K562 (cell line): ENCODE measurements around the gene CLCF1. TPM values are rescaled to one million over a fixed set of nuclear protein-coding genes. Genes with fewer than 3 reads are reported as not detected.

ENCODE experiments used
- BHLHE40 ChIP-seq: IDR thresholded peaks from 2 replicates; pipeline ENCODE4 v1.6.1; 2011; ENCODE audit warnings: low read length, improper control_type of control experiment
- CCNT2 ChIP-seq: IDR thresholded peaks from 2 replicates; pipeline ENCODE4 v1.6.1; 2011; ENCODE audit warnings: borderline replicate concordance, low read depth, mild to moderate bottlenecking, moderate library complexity, mixed read lengths, low read length; ENCODE audit not compliant: insufficient read length; ENCODE audit errors: extremely low read depth
- ETV1 ChIP-seq: fragments of 450-650 bp; conservative IDR thresholded peaks from 2 replicates; pipeline ENCODE4 v1.6.1; 2016; ENCODE audit warnings: missing genetic modification characterization, control low read depth, low read depth, missing compliant biosample characterization
- GATA2 ChIP-seq: sonication (generic); formaldehyde crosslinking; IDR thresholded peaks from 2 replicates; pipeline ENCODE4 v1.4.0; 2020; ENCODE audit warnings: mild to moderate bottlenecking, missing genetic modification reagents
- GTF2E2 ChIP-seq: fragments of 200-800 bp; sonication (Bioruptor generic); IDR thresholded peaks from 2 replicates; pipeline ENCODE4 v1.6.1; 2016; ENCODE audit warnings: missing genetic modification characterization, missing compliant biosample characterization
- HCFC1 ChIP-seq: IDR thresholded peaks from 2 replicates; pipeline ENCODE4 v1.6.1; 2012; ENCODE audit warnings: low read depth, low read length, improper control_type of control experiment
- HDAC1 ChIP-seq, 2 experiments: fragments of 450-650 bp; IDR thresholded peaks; 2 replicates each; pipeline ENCODE4 v1.6.1; 2016 to 2017; ENCODE audit warnings: inconsistent platforms in 1 of 2, mild to moderate bottlenecking in 1 of 2, moderate library complexity in 1 of 2
- KDM1A ChIP-seq, 2 experiments: fragments of 450-650 bp; IDR thresholded peaks; 2 replicates each; pipeline ENCODE4 v1.6.1; 2016; ENCODE audit warnings: mild to moderate bottlenecking in 2 of 2
- L3MBTL2 ChIP-seq: fragments of 450-650 bp; IDR thresholded peaks from 2 replicates; pipeline ENCODE4 v1.6.1; 2016; ENCODE audit warnings: mild to moderate bottlenecking, moderate library complexity
- NCOA6 ChIP-seq: fragments of 450-650 bp; IDR thresholded peaks from 2 replicates; pipeline ENCODE4 v1.6.1; 2017; ENCODE audit warnings: mild to moderate bottlenecking
- NR2C2 ChIP-seq, 2 experiments: fragments of 200-800 bp in 1 of 2; sonication (Bioruptor generic) in 1 of 2; sonication (generic) in 1 of 2; formaldehyde crosslinking in 1 of 2; IDR thresholded peaks; 2 replicates each; pipeline versions ENCODE4 v1.6.1 to v1.8.0; 2016 to 2022; ENCODE audit warnings: mild to moderate bottlenecking in 1 of 2, missing compliant biosample characterization in 1 of 2, missing genetic modification characterization in 1 of 2, missing genetic modification reagents in 1 of 2
- TOE1 ChIP-seq, 2 experiments: fragments of 450-650 bp in 1 of 2; sonication (generic) in 1 of 2; formaldehyde crosslinking in 1 of 2; IDR thresholded peaks; 2 replicates each; pipeline versions ENCODE4 v1.7.1 to v1.8.0; 2016 to 2022; ENCODE audit warnings: borderline replicate concordance in 2 of 2, mild to moderate bottlenecking in 2 of 2, antibody characterized with exemption in 1 of 2, inconsistent platforms in 1 of 2, low read depth in 1 of 2, missing genetic modification reagents in 1 of 2, moderate library complexity in 1 of 2
- YBX1 ChIP-seq: fragments of 450-650 bp; IDR thresholded peaks from 2 replicates; pipeline ENCODE4 v1.7.1; 2016; ENCODE audit warnings: mild to moderate bottlenecking
- ZNF217 ChIP-seq: sonication (generic); formaldehyde crosslinking; IDR thresholded peaks from 2 replicates; pipeline ENCODE4 v1.8.0; 2022; ENCODE audit warnings: mild to moderate bottlenecking, missing genetic modification reagents
- polyA plus RNA-seq, 8 experiments: library from polyadenylated mRNA; depleted of rRNA in 4 of 8; stranded (reverse) in 5 of 8; unstranded in 3 of 8; fragments of >200 nt; fragmentation: Nextera tagmentation in 2 of 8; fragmentation: Illumina TruSeq in 1 of 8; extraction: Ambion mirVana in 2 of 8; extraction: Trizol in 1 of 8; gene quantifications; 2 replicates each; pipeline versions ENCODE4 v1.2.1 to v1.2.3, GENCODE V29; 2011 to 2014; ENCODE audit warnings: inconsistent platforms in 1 of 8, missing spikeins in 1 of 8
- total RNA-seq, 7 experiments: library from RNA; depleted of rRNA in 6 of 7; stranded (reverse); fragments of >200 nt in 6 of 7; fragmentation: Illumina TruSeq in 2 of 7; extraction: Trizol in 2 of 7; gene quantifications; 2 replicates each; pipeline versions ENCODE4 v1.2.1 to v1.2.3, GENCODE V29; 2011 to 2021; ENCODE audit warnings: low replicate concordance in 1 of 7
- TF ChIP-seq, protein P1 (sequence below): fragments of 450-650 bp; conservative IDR thresholded peaks from 2 replicates; pipeline ENCODE4 v1.6.1; 2016; ENCODE audit warnings: missing genetic modification characterization, low read depth, mild to moderate bottlenecking, control low read depth, missing compliant biosample characterization
- TF ChIP-seq, protein P2 (sequence below): fragments of 450-650 bp; IDR thresholded peaks from 2 replicates; pipeline ENCODE4 v1.6.1; 2017; ENCODE audit warnings: mild to moderate bottlenecking, moderate library complexity
- TF ChIP-seq, protein P3 (sequence below): sonication (generic); formaldehyde crosslinking; IDR thresholded peaks from 2 replicates; pipeline ENCODE4 v1.9.0; 2022; ENCODE audit warnings: mild to moderate bottlenecking, missing genetic modification reagents
- TF ChIP-seq, protein P4 (sequence below): fragments of 450-650 bp; formaldehyde crosslinking; IDR thresholded peaks from 2 replicates; pipeline ENCODE4 v1.4.0; 2020; ENCODE audit warnings: mild to moderate bottlenecking, moderate library complexity
- TF ChIP-seq, protein P5 (sequence below): fragments of 450-650 bp; IDR thresholded peaks from 2 replicates; pipeline ENCODE4 v1.6.1; 2016; ENCODE audit warnings: antibody characterized with exemption

Gene CLCF1
- total and polyA plus RNA-seq, 9 of the 15 experiments (the other 6 are each of a cell fraction or from before 2014, with no cell fraction given), result 0.49 to 5.8 (median 3.0) TPM

DNA sequence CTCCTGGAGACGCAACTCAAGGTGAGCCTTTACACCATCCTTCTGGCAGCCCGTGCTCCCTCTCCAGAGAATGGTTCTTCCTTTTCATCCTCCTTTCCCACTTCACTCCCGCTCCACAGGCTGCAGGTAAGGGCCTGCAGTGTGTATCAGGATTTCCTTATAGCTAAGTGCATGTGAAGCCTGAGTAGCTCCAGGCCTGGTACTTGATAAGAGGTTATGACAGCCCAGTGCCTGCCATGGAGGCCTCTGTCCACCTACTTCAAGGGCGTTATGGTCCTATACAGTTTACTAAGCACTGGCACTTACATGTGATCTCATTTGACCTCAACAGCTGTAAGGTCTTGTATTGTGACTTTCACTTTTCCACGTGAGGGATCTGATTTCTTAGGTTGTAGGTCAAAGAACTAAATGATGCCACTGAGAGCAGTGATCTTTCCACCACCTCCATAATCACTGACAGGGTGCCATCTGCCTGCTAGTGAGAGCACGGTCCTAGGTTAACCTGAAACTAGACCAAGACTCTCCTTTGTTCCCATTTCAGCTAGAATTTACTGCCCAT lies 52.0 kb downstream of the CLCF1 start (continued):
- TF ChIP-seq, protein P1, sequence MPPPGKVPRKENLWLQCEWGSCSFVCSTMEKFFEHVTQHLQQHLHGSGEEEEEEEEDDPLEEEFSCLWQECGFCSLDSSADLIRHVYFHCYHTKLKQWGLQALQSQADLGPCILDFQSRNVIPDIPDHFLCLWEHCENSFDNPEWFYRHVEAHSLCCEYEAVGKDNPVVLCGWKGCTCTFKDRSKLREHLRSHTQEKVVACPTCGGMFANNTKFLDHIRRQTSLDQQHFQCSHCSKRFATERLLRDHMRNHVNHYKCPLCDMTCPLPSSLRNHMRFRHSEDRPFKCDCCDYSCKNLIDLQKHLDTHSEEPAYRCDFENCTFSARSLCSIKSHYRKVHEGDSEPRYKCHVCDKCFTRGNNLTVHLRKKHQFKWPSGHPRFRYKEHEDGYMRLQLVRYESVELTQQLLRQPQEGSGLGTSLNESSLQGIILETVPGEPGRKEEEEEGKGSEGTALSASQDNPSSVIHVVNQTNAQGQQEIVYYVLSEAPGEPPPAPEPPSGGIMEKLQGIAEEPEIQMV, result no peak
- no peak for TF ChIP-seq NCOA6
- no peak for TF ChIP-seq NR2C2 (CRISPR knock-in tag; IDR thresholded peaks at IDR 0.05)
- TF ChIP-seq NR2C2 (tag; IDR thresholded peaks at IDR 0.05), result peak; percentile 46
- TF ChIP-seq, protein P2, sequence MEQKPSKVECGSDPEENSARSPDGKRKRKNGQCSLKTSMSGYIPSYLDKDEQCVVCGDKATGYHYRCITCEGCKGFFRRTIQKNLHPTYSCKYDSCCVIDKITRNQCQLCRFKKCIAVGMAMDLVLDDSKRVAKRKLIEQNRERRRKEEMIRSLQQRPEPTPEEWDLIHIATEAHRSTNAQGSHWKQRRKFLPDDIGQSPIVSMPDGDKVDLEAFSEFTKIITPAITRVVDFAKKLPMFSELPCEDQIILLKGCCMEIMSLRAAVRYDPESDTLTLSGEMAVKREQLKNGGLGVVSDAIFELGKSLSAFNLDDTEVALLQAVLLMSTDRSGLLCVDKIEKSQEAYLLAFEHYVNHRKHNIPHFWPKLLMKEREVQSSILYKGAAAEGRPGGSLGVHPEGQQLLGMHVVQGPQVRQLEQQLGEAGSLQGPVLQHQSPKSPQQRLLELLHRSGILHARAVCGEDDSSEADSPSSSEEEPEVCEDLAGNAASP, result no peak
- no peak for TF ChIP-seq CCNT2
- no peak for TF ChIP-seq YBX1
- no peak for TF ChIP-seq ETV1 (tag)
- TF ChIP-seq, protein P3, sequence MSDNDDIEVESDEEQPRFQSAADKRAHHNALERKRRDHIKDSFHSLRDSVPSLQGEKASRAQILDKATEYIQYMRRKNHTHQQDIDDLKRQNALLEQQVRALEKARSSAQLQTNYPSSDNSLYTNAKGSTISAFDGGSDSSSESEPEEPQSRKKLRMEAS, result 0 out of 2 replicates have a peak, but pooled peaks have one; percentile 18
- no peak for TF ChIP-seq GTF2E2 (tag)
- TF ChIP-seq HCFC1, result no peak
- TF ChIP-seq KDM1A (IDR thresholded peaks at IDR 0.05), result peak in 1 of 2 experiments; percentile 57; a peak in 2 of 4 replicates
- TF ChIP-seq, protein P4, sequence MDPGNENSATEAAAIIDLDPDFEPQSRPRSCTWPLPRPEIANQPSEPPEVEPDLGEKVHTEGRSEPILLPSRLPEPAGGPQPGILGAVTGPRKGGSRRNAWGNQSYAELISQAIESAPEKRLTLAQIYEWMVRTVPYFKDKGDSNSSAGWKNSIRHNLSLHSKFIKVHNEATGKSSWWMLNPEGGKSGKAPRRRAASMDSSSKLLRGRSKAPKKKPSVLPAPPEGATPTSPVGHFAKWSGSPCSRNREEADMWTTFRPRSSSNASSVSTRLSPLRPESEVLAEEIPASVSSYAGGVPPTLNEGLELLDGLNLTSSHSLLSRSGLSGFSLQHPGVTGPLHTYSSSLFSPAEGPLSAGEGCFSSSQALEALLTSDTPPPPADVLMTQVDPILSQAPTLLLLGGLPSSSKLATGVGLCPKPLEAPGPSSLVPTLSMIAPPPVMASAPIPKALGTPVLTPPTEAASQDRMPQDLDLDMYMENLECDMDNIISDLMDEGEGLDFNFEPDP, result no peak
- 0 out of 4 replicates have a peak, but pooled peaks of 1 of the 2 experiments have one; percentile 36 for TF ChIP-seq HDAC1 (IDR thresholded peaks at IDR 0.05)
- no peak for TF ChIP-seq ZNF217 (CRISPR knock-in tag)
- peak; percentile 31; the same call in 1 of the 2 replicates for TF ChIP-seq BHLHE40
- TF ChIP-seq GATA2 (CRISPR knock-in tag), result no peak
- no peak for TF ChIP-seq TOE1 (IDR thresholded peaks at IDR 0.05; ENCODE audit: borderline replicate concordance)
- no peak for TF ChIP-seq TOE1 (CRISPR knock-in tag; IDR thresholded peaks at IDR 0.05; ENCODE audit: borderline replicate concordance, low read depth)
- TF ChIP-seq, protein P5, sequence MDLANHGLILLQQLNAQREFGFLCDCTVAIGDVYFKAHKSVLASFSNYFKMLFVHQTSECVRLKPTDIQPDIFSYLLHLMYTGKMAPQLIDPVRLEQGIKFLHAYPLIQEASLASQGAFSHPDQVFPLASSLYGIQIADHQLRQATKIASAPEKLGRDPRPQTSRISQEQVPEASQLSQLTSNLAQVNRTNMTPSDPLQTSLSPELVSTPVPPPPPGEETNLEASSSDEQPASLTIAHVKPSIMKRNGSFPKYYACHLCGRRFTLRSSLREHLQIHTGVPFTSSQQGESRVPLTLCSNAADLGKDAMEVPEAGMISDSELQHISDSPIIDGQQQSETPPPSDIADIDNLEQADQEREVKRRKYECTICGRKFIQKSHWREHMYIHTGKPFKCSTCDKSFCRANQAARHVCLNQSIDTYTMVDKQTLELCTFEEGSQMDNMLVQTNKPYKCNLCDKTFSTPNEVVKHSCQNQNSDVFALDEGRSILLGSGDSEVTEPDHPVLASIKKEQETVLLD, result no peak
- no peak for TF ChIP-seq L3MBTL2
